Measurements from ENCODE around the gene MAP3K14. TPM values are rescaled to one million over a fixed set of nuclear protein-coding genes. Genes with fewer than 3 reads are reported as not detected.
A peak's percentile ranks its signal among the peaks of the same experiment; 100 is the strongest.
"Not testable (repeated sequence)": the region's sequence is repeated elsewhere in the genome, so short reads cannot be mapped to it uniquely, and the experiment has no call there.

Gene MAP3K14
- total RNA-seq, 1 donor from 2014 or later, result 11.5 TPM

DNA sequence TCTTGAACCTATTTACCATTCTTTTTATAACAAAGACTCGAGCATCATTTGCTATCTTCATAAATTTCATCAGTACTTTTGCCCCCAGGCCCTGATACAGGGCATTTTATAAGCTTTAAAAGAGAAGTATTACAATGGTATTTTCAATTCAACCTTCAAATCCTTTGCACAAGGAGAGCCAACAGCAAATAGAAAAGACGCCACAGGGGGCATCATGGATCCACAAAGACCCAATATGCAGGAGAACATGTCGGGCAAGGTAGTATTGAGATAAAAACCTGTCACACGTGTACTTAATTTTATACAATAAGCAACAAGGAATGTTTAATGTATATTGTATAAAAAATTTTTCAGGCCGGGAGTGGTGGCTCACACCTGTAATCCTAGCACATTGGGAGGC, 10.2 kb downstream of the MAP3K14 start:
- no peak overlapping the region for H3K4me3 Mint-ChIP-seq
- TF ChIP-seq, protein P1, sequence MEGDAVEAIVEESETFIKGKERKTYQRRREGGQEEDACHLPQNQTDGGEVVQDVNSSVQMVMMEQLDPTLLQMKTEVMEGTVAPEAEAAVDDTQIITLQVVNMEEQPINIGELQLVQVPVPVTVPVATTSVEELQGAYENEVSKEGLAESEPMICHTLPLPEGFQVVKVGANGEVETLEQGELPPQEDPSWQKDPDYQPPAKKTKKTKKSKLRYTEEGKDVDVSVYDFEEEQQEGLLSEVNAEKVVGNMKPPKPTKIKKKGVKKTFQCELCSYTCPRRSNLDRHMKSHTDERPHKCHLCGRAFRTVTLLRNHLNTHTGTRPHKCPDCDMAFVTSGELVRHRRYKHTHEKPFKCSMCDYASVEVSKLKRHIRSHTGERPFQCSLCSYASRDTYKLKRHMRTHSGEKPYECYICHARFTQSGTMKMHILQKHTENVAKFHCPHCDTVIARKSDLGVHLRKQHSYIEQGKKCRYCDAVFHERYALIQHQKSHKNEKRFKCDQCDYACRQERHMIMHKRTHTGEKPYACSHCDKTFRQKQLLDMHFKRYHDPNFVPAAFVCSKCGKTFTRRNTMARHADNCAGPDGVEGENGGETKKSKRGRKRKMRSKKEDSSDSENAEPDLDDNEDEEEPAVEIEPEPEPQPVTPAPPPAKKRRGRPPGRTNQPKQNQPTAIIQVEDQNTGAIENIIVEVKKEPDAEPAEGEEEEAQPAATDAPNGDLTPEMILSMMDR (conservative IDR thresholded peaks at IDR 0.05), result peak; percentile 39
- no peak overlapping the region for H3K27ac Mint-ChIP-seq (ENCODE audit: unreplicated experiment)
- peaks cover 5% of the 10 kb centered on the region for H3K36me3 Mint-ChIP-seq (ENCODE audit: low read depth)
- H3K9me3 Mint-ChIP-seq, result no peaks in the 10 kb centered on the region
- no peaks in the 10 kb centered on the region for H3K27me3 Mint-ChIP-seq (ENCODE audit: low read depth)
- no peak for DNase-seq (ENCODE audit: low read depth, low spot score)
- peaks cover 18% of the 10 kb centered on the region for H3K4me1 Mint-ChIP-seq

DNA sequence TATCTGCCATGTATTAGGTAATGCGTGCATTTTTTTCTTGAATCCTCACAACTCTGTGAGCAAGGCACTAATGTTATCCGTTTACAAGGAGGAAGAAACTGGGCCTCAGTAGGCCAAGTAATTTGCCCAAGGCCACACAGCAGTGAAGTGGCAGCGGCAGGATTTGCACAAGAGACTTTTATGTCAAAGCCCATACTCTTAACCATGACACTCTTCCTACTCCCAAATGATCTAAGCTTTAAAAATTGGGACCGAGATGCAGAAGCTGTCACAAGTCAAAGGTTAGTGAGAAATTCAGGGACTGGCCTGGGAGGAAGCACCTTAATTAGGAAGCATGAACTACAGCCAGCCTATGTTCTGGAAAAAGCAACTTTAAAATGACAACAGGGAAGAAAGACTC, 10.7 kb downstream of the MAP3K14 start:
- no peak for DNase-seq (ENCODE audit: low read depth, low spot score)
- TF ChIP-seq, protein P1 (conservative IDR thresholded peaks at IDR 0.05), result no peak
- Mint-ChIP-seq H3K27ac (ENCODE audit: unreplicated experiment) (no peak overlapping the region), H3K4me3 (no peak overlapping the region), H3K4me1 (peaks cover 18% of the 10 kb centered on the region), H3K27me3 (ENCODE audit: low read depth) (no peaks in the 10 kb centered on the region), H3K36me3 (ENCODE audit: low read depth) (peaks cover 5% of the 10 kb centered on the region), H3K9me3 (no peaks in the 10 kb centered on the region)

DNA sequence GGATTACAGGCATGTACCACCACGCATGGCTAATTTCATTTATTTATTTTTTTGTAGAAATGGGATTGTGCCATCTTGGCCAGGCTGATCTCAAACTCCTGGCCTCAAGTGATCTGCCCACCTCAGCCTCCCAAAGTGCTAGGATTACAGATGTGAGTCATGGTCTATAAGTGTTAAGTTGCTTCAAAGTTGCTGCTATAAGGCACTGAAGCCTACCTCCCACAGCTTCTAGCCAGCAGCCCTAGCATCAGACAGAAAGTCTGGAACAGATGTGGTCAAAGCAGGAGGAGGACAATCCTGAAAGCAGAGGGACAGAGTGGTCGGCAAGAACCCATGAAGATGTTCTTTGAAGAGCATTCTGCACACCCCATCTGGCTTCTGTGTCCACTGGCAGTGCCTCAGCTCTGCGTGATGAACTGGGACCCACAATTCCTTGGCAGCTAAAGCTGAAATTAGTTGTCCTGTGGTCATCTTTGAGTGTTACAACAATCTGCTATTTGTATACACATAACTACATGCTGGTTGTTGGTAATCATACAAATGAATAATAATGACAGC, 11.2 kb downstream of the MAP3K14 start:
- Mint-ChIP-seq H3K27ac (ENCODE audit: unreplicated experiment) (no peak overlapping the region), H3K4me3 (no peak overlapping the region), H3K9me3 (no peaks in the 10 kb centered on the region), H3K27me3 (ENCODE audit: low read depth) (no peaks in the 10 kb centered on the region), H3K36me3 (ENCODE audit: low read depth) (peaks cover 5% of the 10 kb centered on the region), H3K4me1 (peaks cover 19% of the 10 kb centered on the region)
- TF ChIP-seq, protein P1 (conservative IDR thresholded peaks at IDR 0.05), result no peak
- DNase-seq (ENCODE audit: low read depth, low spot score), result no peak

DNA sequence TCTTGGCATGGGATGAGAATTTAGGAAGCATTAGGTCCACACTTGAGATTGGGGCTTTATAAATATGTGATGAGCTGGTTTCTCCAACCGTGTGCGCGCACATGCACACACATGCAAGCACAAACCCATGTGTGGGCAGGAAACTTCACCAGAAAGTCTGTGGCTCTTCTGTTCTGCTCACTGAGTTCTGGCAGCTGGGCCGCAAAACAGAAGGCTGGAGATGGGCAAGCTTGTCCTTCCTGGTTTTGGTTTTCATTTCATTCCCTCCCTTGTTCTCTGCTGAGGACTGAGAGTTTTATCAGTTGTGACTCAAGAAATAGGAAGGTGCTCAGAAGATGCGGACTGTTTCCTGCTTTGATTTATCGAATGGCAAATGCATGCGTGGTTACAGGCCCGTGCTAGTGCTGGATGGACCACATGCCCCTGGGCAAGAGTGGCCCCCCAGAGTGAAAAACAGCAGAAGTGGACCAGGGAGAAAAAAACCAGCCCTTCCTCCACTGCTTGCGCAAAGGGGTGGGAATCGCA, 14.1 kb downstream of the MAP3K14 start:
- Mint-ChIP-seq H3K9me3 (no peaks in the 10 kb centered on the region), H3K27ac (ENCODE audit: unreplicated experiment) (no peak overlapping the region), H3K27me3 (ENCODE audit: low read depth) (no peaks in the 10 kb centered on the region), H3K36me3 (ENCODE audit: low read depth) (no peaks in the 10 kb centered on the region), H3K4me3 (no peak overlapping the region), H3K4me1 (peaks cover 41% of the 10 kb centered on the region)
- DNase-seq (ENCODE audit: low read depth, low spot score), result no peak
- TF ChIP-seq, protein P1 (conservative IDR thresholded peaks at IDR 0.05), result no peak

DNA sequence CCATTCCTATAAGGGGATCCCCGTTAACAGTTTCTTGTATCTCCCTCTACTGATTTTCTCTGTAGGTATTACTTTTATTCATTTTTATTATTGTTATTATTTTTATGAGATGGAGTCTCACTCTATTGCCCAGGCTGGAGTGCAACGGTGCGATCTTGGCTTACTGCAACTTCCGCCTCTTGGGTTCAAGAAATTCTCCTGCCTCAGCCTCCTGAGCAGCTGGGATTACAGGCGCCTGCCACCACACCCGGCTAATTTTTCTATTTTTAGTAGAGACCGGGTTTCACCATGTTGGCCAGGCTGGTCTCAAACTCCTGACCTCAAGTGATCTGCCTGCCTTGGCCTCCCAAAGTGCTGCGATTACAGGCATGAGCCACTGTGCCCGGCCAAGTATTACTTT, 14.6 kb downstream of the MAP3K14 start:
- H3K4me3 Mint-ChIP-seq; DNase-seq (ENCODE audit: low read depth, low spot score); H3K9me3 Mint-ChIP-seq; H3K27ac Mint-ChIP-seq (ENCODE audit: unreplicated experiment); H3K36me3 Mint-ChIP-seq (ENCODE audit: low read depth); H3K27me3 Mint-ChIP-seq (ENCODE audit: low read depth): not testable (repeated sequence)
- peaks cover 37% of the 10 kb centered on the region for H3K4me1 Mint-ChIP-seq

DNA sequence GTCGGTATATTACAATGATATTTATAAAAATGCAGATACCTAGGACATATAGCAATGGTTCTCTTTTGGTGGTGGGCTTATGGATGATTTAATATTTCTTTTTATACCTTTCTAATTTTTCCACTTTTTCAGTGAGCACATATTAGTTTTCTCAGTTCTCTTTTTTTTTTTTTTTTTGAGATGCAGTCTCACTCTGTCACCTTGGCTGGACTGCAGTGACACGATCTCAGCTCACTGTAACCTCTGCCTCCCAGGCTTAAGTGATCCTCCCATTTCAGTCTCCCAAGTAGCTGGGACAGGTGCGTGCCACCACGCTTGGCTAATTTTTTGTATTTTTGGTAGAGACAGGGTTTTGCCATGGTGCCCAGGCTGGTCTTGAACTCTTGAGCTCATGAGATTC, 15.1 kb downstream of the MAP3K14 start:
- DNase-seq (ENCODE audit: low read depth, low spot score), result no peak
- no peaks in the 10 kb centered on the region for H3K9me3 Mint-ChIP-seq
- TF ChIP-seq, protein P1 (conservative IDR thresholded peaks at IDR 0.05), result no peak
- peaks cover 40% of the 10 kb centered on the region for H3K4me1 Mint-ChIP-seq
- H3K4me3 Mint-ChIP-seq, result no peak overlapping the region
- H3K27ac Mint-ChIP-seq (ENCODE audit: unreplicated experiment), result peak overlapping the region; percentile 59
- no peaks in the 10 kb centered on the region for H3K27me3 Mint-ChIP-seq (ENCODE audit: low read depth)
- H3K36me3 Mint-ChIP-seq (ENCODE audit: low read depth), result peaks cover 3% of the 10 kb centered on the region
